Measurements from ENCODE around the gene BSN.

DNA sequence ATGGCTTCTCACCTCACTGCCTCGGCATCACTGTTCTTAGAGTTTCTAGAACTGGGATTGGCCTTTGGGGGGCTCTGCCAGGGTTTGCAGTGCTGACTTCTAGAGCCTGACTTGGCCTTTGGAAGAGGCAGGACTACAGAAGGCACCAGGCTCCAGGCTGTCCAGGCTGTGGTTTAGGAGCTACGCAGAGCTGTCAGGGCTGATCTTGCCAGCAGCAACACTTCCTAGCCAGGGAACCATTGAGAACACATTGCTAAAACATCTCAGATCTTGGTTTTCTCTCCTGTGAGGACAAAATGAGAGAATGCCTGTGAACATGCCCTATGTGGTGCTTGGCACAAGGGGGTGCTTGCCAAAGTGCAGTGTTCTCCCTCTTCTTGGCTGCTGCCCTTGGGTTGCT is 85.3 kb downstream of the BSN start:
- TF ChIP-seq POLR2A (IDR thresholded peaks at IDR 0.05) (no peak), CTCF (IDR thresholded peaks at IDR 0.05) (no peak), POLR2AphosphoS5 (IDR thresholded peaks at IDR 0.05) (no peak), EP300 (IDR thresholded peaks at IDR 0.05; ENCODE audit: low read depth) (no peak)
